Right atrium auricular region (tissue), 2 donors: ENCODE results near the gene KCNQ1OT1. TPM values are rescaled to one million over a fixed set of nuclear protein-coding genes. Genes with fewer than 3 reads are reported as not detected.

ENCODE experiments used
- DNase-seq: peaks from one replicate; pipeline ENCODE4 v3.0.0-alpha.2; 2019; ENCODE audit warnings: low spot score
- H3K27ac ChIP-seq, 2 donors: fragments of 200-600 bp; sonication (generic); 1 replicate in 1 of 2; 2 replicates in 1 of 2; pipeline ENCODE4 v1.5.1; 2016 to 2019
- H3K27me3 ChIP-seq, 2 donors: fragments of 200-600 bp; sonication (generic); one replicate each; pipeline versions ENCODE4 v1.5.1 to v1.6.0; 2017 to 2019
- H3K36me3 ChIP-seq: fragments of 200-600 bp; sonication (generic); one replicate; pipeline ENCODE4 v1.5.1; 2016
- H3K4me1 ChIP-seq, 2 donors: fragments of 200-600 bp; sonication (generic); one replicate each; pipeline versions ENCODE4 v1.5.1 to v1.6.0; 2017 to 2019
- H3K4me3 ChIP-seq, 2 donors: fragments of 200-600 bp; sonication (generic); 1 replicate in 1 of 2; 2 replicates in 1 of 2; pipeline ENCODE4 v1.5.1; 2017 to 2019; ENCODE audit warnings: mild to moderate bottlenecking in 1 of 2, moderate library complexity in 1 of 2
- H3K9me3 ChIP-seq, 2 donors: fragments of 200-600 bp; sonication (generic); one replicate each; pipeline ENCODE4 v1.5.1; 2019
- CTCF ChIP-seq, 2 donors: fragments of 200-600 bp; sonication (generic); IDR thresholded peaks; one replicate each; pipeline ENCODE4 v1.5.1; 2019; ENCODE audit warnings: antibody characterized with exemption in 2 of 2
- total RNA-seq, 2 donors: library from RNA; depleted of rRNA; stranded (reverse); fragments of >200 nt; gene quantifications; one replicate each; pipeline ENCODE4 v1.1.0, GENCODE V29; 2016

The KCNQ1OT1 gene
- total RNA-seq, 2 donors from 2014 or later: 0.35 to 0.37 TPM

- no peaks in the 10 kb centered on the region for H3K27me3 ChIP-seq
- H3K4me1 ChIP-seq: peaks cover 0 to 14% of the 10 kb centered on the region in 2 donors
- no peak overlapping the region for H3K27ac ChIP-seq
- TF ChIP-seq CTCF (IDR thresholded peaks at IDR 0.05): no peak
- H3K9me3 ChIP-seq: no peaks in the 10 kb centered on the region
- H3K4me3 ChIP-seq: no peak overlapping the region
- no peak for DNase-seq
- no peaks in the 10 kb centered on the region for H3K36me3 ChIP-seq
Measured at GRCh38 chr11:2574553-2575535, 125.0 kb downstream of the KCNQ1OT1 start.

GRCh38 chr11:2574043-2574552, 125.7 kb downstream of the KCNQ1OT1 start:
- H3K27ac ChIP-seq: no peak overlapping the region
- H3K4me1 ChIP-seq: peaks cover 0 to 14% of the 10 kb centered on the region in 2 donors
- no peaks in the 10 kb centered on the region for H3K36me3 ChIP-seq
- H3K27me3 ChIP-seq: no peaks in the 10 kb centered on the region
- H3K9me3 ChIP-seq: no peaks in the 10 kb centered on the region
- no peak for TF ChIP-seq CTCF (IDR thresholded peaks at IDR 0.05)
- H3K4me3 ChIP-seq: no peak overlapping the region
- no peak for DNase-seq

- H3K4me1 ChIP-seq: peaks cover 0 to 14% of the 10 kb centered on the region in 2 donors
- no peak for DNase-seq
- no peaks in the 10 kb centered on the region for H3K9me3 ChIP-seq
- H3K36me3 ChIP-seq: no peaks in the 10 kb centered on the region
- no peaks in the 10 kb centered on the region for H3K27me3 ChIP-seq
- no peak overlapping the region for H3K27ac ChIP-seq
- no peak for TF ChIP-seq CTCF (IDR thresholded peaks at IDR 0.05)
- H3K4me3 ChIP-seq: no peak overlapping the region
Measured at GRCh38 chr11:2573240-2574042, 126.4 kb downstream of the KCNQ1OT1 start.

- no peak for TF ChIP-seq CTCF (IDR thresholded peaks at IDR 0.05)
- H3K4me3 ChIP-seq: no peak overlapping the region
- DNase-seq: no peak
- peaks cover 0 to 6% of the 10 kb centered on the region in 2 donors for H3K4me1 ChIP-seq
- H3K27ac ChIP-seq: no peak overlapping the region
- H3K27me3 ChIP-seq: no peaks in the 10 kb centered on the region
- H3K9me3 ChIP-seq: no peaks in the 10 kb centered on the region
- no peaks in the 10 kb centered on the region for H3K36me3 ChIP-seq
Measured at GRCh38 chr11:2572491-2573239, 127.1 kb downstream of the KCNQ1OT1 start.

GRCh38 chr11:2571598-2572281, 128.1 kb downstream of the KCNQ1OT1 start:
- no peak for TF ChIP-seq CTCF (IDR thresholded peaks at IDR 0.05)
- H3K4me1 ChIP-seq: no peaks in the 10 kb centered on the region
- no peak for DNase-seq

More at GRCh38 chr11:2571598-2572281, 128.1 kb downstream of the KCNQ1OT1 start:
- no peaks in the 10 kb centered on the region for H3K9me3 ChIP-seq
- H3K4me3 ChIP-seq: no peak overlapping the region
- H3K27me3 ChIP-seq: no peaks in the 10 kb centered on the region
- no peak overlapping the region for H3K27ac ChIP-seq
- no peaks in the 10 kb centered on the region for H3K36me3 ChIP-seq
